Measurements from ENCODE around the gene SLC8A3. TPM values are rescaled to one million over a fixed set of nuclear protein-coding genes. Genes with fewer than 3 reads are reported as not detected.
"Not testable (repeated sequence)": the region's sequence is repeated elsewhere in the genome, so short reads cannot be mapped to it uniquely, and the experiment has no call there.

The SLC8A3 gene
- polyA plus RNA-seq, 2 of the 4 experiments (the other 2 are of a cell fraction) = not detected

GRCh38 chr14:70237710-70238109 lies 49.0 kb upstream of the SLC8A3 start (continued):
- TF ChIP-seq HMGXB4 (CRISPR knock-in tag; IDR thresholded peaks at IDR 0.05; ENCODE audit: borderline replicate concordance) (no peak), HOXA7 (CRISPR knock-in tag; IDR thresholded peaks at IDR 0.05) (no peak), JUN (IDR thresholded peaks at IDR 0.05) (no peak)

- Histone ChIP-seq H3K4me3 (no peak overlapping the region), H3K27ac (no peak overlapping the region), H3K4me2 (no peak overlapping the region), H3K4me1 (no peaks in the 10 kb centered on the region), H3K9me3 (no peaks in the 10 kb centered on the region)
- TF ChIP-seq HMGXB4 (CRISPR knock-in tag; IDR thresholded peaks at IDR 0.05; ENCODE audit: borderline replicate concordance) (no peak), TP53 (CRISPR knock-in tag; IDR thresholded peaks at IDR 0.05) (no peak), FOSB (CRISPR knock-in tag; IDR thresholded peaks at IDR 0.05) (no peak), ELK1 (IDR thresholded peaks at IDR 0.05; ENCODE audit: low read depth, low read length) (no peak), POLR2A (IDR thresholded peaks at IDR 0.05; ENCODE audit: low read length) (no peak), PHF8 (IDR thresholded peaks at IDR 0.05; ENCODE audit: borderline replicate concordance, low read depth) (no peak), NFE2L2 (conservative IDR thresholded peaks at IDR 0.05; ENCODE audit: low read length) (no peak), ZNF302 (CRISPR knock-in tag; IDR thresholded peaks at IDR 0.05) (no peak)
- ATAC-seq (no peak), FAIRE-seq (no peak), DNase-seq (ENCODE audit: low read depth in 1 of 2, low spot score in 1 of 2) (no peak)
- ChIA-PET POLR2A (no interaction called here), CTCF (interaction anchor here (0.6 kb wide), 1 partner anchor 144 kb away, joined by 3 read pairs; no protein-coding TSS in a partner anchor)
- 76% methylated on average over 39 of the region's 61 CpGs for WGBS (ENCODE audit: missing lambda C conversion rate)
Observed at GRCh38 chr14:70234066-70234950, 45.6 kb upstream of the SLC8A3 start.

- FAIRE-seq; H3K4me2 ChIP-seq; H3K9me3 ChIP-seq; H3K4me1 ChIP-seq; CTCF ChIA-PET; POLR2A ChIA-PET; H3K27ac ChIP-seq; DNase-seq (ENCODE audit: low read depth in 1 of 2, low spot score in 1 of 2); H3K4me3 ChIP-seq; ATAC-seq: not testable (repeated sequence)
- WGBS (ENCODE audit: missing lambda C conversion rate) = 25% methylated on average over 14 of the region's 14 CpGs
Observed at GRCh38 chr14:70231756-70232544, 43.2 kb upstream of the SLC8A3 start.

GRCh38 chr14:70229877-70230640 lies 41.3 kb upstream of the SLC8A3 start:
- H3K9me3 ChIP-seq; H3K4me2 ChIP-seq; CTCF ChIA-PET; H3K27ac ChIP-seq; H3K4me3 ChIP-seq; DNase-seq (ENCODE audit: low read depth in 1 of 2, low spot score in 1 of 2); FAIRE-seq; POLR2A ChIA-PET; ATAC-seq; H3K4me1 ChIP-seq: not testable (repeated sequence)
- whole genome bisulfite sequencing (ENCODE audit: missing lambda C conversion rate) = 18% methylated on average over 5 of the region's 9 CpGs
